Ectodermal cell (in vitro differentiated cells): ENCODE data around the gene FAM20A.

ENCODE experiments used
- H3K27ac ChIP-seq: 2 replicates; pipeline ENCODE4 v1.7.0; 2013; ENCODE audit warnings: mild to moderate bottlenecking, low read depth, low read length; ENCODE audit not compliant: insufficient read depth, poor library complexity, severe bottlenecking
- H3K27me3 ChIP-seq: 2 replicates; pipeline ENCODE4 v1.7.0; 2013; ENCODE audit warnings: mild to moderate bottlenecking, low read length; ENCODE audit not compliant: insufficient read depth, control insufficient read depth, poor library complexity, severe bottlenecking
- H3K36me3 ChIP-seq: one replicate; pipeline ENCODE4 v1.7.0; 2013; ENCODE audit warnings: low read length; ENCODE audit not compliant: control insufficient read depth, insufficient read depth
- H3K4me1 ChIP-seq: one replicate; pipeline ENCODE4 v1.7.0; 2013; ENCODE audit warnings: low read length; ENCODE audit not compliant: control insufficient read depth, insufficient read depth
- H3K4me3 ChIP-seq: 2 replicates; pipeline ENCODE4 v1.7.0; 2013; ENCODE audit warnings: low read depth, low read length, control low read depth; ENCODE audit not compliant: insufficient read depth
- H3K9me3 ChIP-seq: 2 replicates; pipeline ENCODE4 v1.7.0; 2013; ENCODE audit warnings: mild to moderate bottlenecking, low read length, moderate library complexity; ENCODE audit not compliant: control insufficient read depth
- WGBS, 2 experiments: methylation state at CpG; one replicate each; pipeline ENCODE4 v1.1.7; 2013; ENCODE audit warnings: missing lambda C conversion rate in 2 of 2; 5-methylcytosine and 5-hydroxymethylcytosine counted together

Gene FAM20A

GRCh38 chr17:68599552-68600066 is 1.6 kb downstream of the FAM20A start:
- H3K36me3 ChIP-seq, result no peaks in the 10 kb centered on the region
- no peaks in the 10 kb centered on the region for H3K4me1 ChIP-seq
- H3K9me3 ChIP-seq, result no peaks in the 10 kb centered on the region
- H3K27ac ChIP-seq, result no peak overlapping the region
- peaks cover 59% of the 10 kb centered on the region for H3K27me3 ChIP-seq
- peak overlapping the region; percentile 54 for H3K4me3 ChIP-seq
- 25 to 30% methylated on average over 18 of the region's 18 CpGs for WGBS, 2 experiments

GRCh38 chr17:68599091-68599490 is 2.1 kb downstream of the FAM20A start:
- WGBS, 2 experiments, result 79 to 81% methylated on average over 3 to 4 of the region's 4 CpGs
- Histone ChIP-seq H3K27ac (no peak overlapping the region), H3K27me3 (peaks cover 59% of the 10 kb centered on the region), H3K4me3 (no peak overlapping the region), H3K4me1 (no peaks in the 10 kb centered on the region), H3K9me3 (no peaks in the 10 kb centered on the region), H3K36me3 (no peaks in the 10 kb centered on the region)

- peaks cover 57% of the 10 kb centered on the region for H3K27me3 ChIP-seq
- no peak overlapping the region for H3K4me3 ChIP-seq
- no peak overlapping the region for H3K27ac ChIP-seq
- H3K36me3 ChIP-seq, result no peaks in the 10 kb centered on the region
- H3K9me3 ChIP-seq, result no peaks in the 10 kb centered on the region
- no peaks in the 10 kb centered on the region for H3K4me1 ChIP-seq
- whole genome bisulfite sequencing, 2 experiments, result 93 to 95% methylated on average over 4 of the region's 4 CpGs
Measured at GRCh38 chr17:68598545-68598961, 2.6 kb downstream of the FAM20A start.

- H3K27ac ChIP-seq, result no peak overlapping the region
- no peaks in the 10 kb centered on the region for H3K9me3 ChIP-seq
- no peaks in the 10 kb centered on the region for H3K4me1 ChIP-seq
- H3K4me3 ChIP-seq, result no peak overlapping the region
- peaks cover 52% of the 10 kb centered on the region for H3K27me3 ChIP-seq
- 93 to 94% methylated on average over 4 of the region's 4 CpGs for WGBS, 2 experiments
- H3K36me3 ChIP-seq, result no peaks in the 10 kb centered on the region
Measured at GRCh38 chr17:68598074-68598473, 3.1 kb downstream of the FAM20A start.

- Histone ChIP-seq H3K4me1 (no peaks in the 10 kb centered on the region), H3K27ac (no peak overlapping the region), H3K27me3 (peaks cover 36% of the 10 kb centered on the region), H3K36me3 (no peaks in the 10 kb centered on the region), H3K4me3 (no peak overlapping the region), H3K9me3 (no peaks in the 10 kb centered on the region)
- WGBS, 2 experiments, result 91 to 92% methylated on average over 5 of the region's 5 CpGs
Measured at GRCh38 chr17:68596411-68596945, 4.7 kb downstream of the FAM20A start.

GRCh38 chr17:68595986-68596385 is 5.2 kb downstream of the FAM20A start:
- no peaks in the 10 kb centered on the region for H3K4me1 ChIP-seq
- WGBS, 2 experiments, result 93% methylated on average over 1 of the region's 2 CpGs
- no peak overlapping the region for H3K27ac ChIP-seq
- H3K9me3 ChIP-seq, result no peaks in the 10 kb centered on the region
- no peak overlapping the region for H3K4me3 ChIP-seq
- no peaks in the 10 kb centered on the region for H3K36me3 ChIP-seq
- peaks cover 31% of the 10 kb centered on the region for H3K27me3 ChIP-seq

- no peak overlapping the region for H3K27ac ChIP-seq
- no peaks in the 10 kb centered on the region for H3K9me3 ChIP-seq
- WGBS, 2 experiments, result 91 to 93% methylated on average over 5 of the region's 5 CpGs
- H3K27me3 ChIP-seq, result peaks cover 26% of the 10 kb centered on the region
- H3K4me1 ChIP-seq, result no peaks in the 10 kb centered on the region
- H3K4me3 ChIP-seq, result no peak overlapping the region
- H3K36me3 ChIP-seq, result no peaks in the 10 kb centered on the region
Measured at GRCh38 chr17:68595496-68595895, 5.7 kb downstream of the FAM20A start.

- no peaks in the 10 kb centered on the region for H3K9me3 ChIP-seq
- H3K36me3 ChIP-seq, result no peaks in the 10 kb centered on the region
- no peak overlapping the region for H3K4me3 ChIP-seq
- H3K27me3 ChIP-seq, result peaks cover 17% of the 10 kb centered on the region
- WGBS, 2 experiments, result 93% methylated on average over 2 of the region's 2 CpGs
- no peaks in the 10 kb centered on the region for H3K4me1 ChIP-seq
- H3K27ac ChIP-seq, result no peak overlapping the region
Measured at GRCh38 chr17:68594552-68594951, 6.6 kb downstream of the FAM20A start.

GRCh38 chr17:68592682-68593641 is 8.2 kb downstream of the FAM20A start:
- H3K9me3 ChIP-seq, result no peaks in the 10 kb centered on the region
- no peak overlapping the region for H3K27ac ChIP-seq
- no peaks in the 10 kb centered on the region for H3K4me1 ChIP-seq
- 93% methylated on average over 3 of the region's 3 CpGs for WGBS, 2 experiments
- H3K4me3 ChIP-seq, result no peak overlapping the region
- no peaks in the 10 kb centered on the region for H3K36me3 ChIP-seq
- H3K27me3 ChIP-seq, result peaks cover 1% of the 10 kb centered on the region

GRCh38 chr17:68592009-68592408 is 9.2 kb downstream of the FAM20A start:
- H3K27me3 ChIP-seq, result no peaks in the 10 kb centered on the region
- WGBS, 2 experiments, result 96% methylated on average over 2 of the region's 2 CpGs
- no peak overlapping the region for H3K4me3 ChIP-seq
- H3K27ac ChIP-seq, result no peak overlapping the region
- no peaks in the 10 kb centered on the region for H3K4me1 ChIP-seq
- H3K9me3 ChIP-seq, result no peaks in the 10 kb centered on the region
- no peaks in the 10 kb centered on the region for H3K36me3 ChIP-seq
